ENCODE measurements around the gene PLEKHM3.

- TF ChIP-seq CTCF (optimal IDR thresholded peaks at IDR 0.05 in 1 of 3, IDR thresholded peaks at IDR 0.05 in 1 of 3, conservative IDR thresholded peaks at IDR 0.05 in 1 of 3; ENCODE audit: extremely low read depth in 1 of 3, insufficient read depth in 2 of 3, low read length in 3 of 3) (no peak), EZH2 (IDR thresholded peaks at IDR 0.05; ENCODE audit: low read length) (no peak)
These were observed 16.7 kb upstream of the PLEKHM3 start for GRCh38 chr2:208042041-208042440.

Data from keratinocyte (primary cell).